Right lobe of liver (tissue), 6 donors: ENCODE data around the gene GPR31. TPM values are rescaled to one million over a fixed set of nuclear protein-coding genes. Genes with fewer than 3 reads are reported as not detected.
A peak's percentile ranks its signal among the peaks of the same experiment; 100 is the strongest.
"Not testable (repeated sequence)": the region's sequence is repeated elsewhere in the genome, so short reads cannot be mapped to it uniquely, and the experiment has no call there.

Experiments used
- ATAC-seq, 4 donors: fragments of 200-7000 bp; cut with Tn5 transposase; one replicate each; pipeline ENCODE4 v1.9.1; 2020; ENCODE audit warnings: mild to moderate bottlenecking in 4 of 4, moderate library complexity in 4 of 4
- DNase-seq, 3 donors: peaks; one replicate each; pipeline ENCODE4 v3.0.0-alpha.2; 2020
- H3K27ac ChIP-seq, 3 donors: fragments of 200-600 bp; one replicate each; pipeline ENCODE4 v1.8.0; 2022
- H3K27me3 ChIP-seq, 2 donors: fragments of 200-600 bp; one replicate each; pipeline ENCODE4 v1.8.0; 2022
- H3K36me3 ChIP-seq, 4 donors: fragments of 200-600 bp; sonication (generic) in 1 of 4; one replicate each; pipeline versions ENCODE4 v1.5.1 to v1.8.0; 2017 to 2022; ENCODE audit warnings: control low read depth in 1 of 4
- H3K4me1 ChIP-seq, 4 donors: fragments of 200-600 bp; sonication (generic) in 1 of 4; one replicate each; pipeline versions ENCODE4 v1.5.1 to v1.8.0; 2017 to 2022; ENCODE audit warnings: control low read depth in 1 of 4
- H3K4me3 ChIP-seq, 3 donors: fragments of 200-600 bp; one replicate each; pipeline ENCODE4 v1.8.0; 2022
- H3K9me3 ChIP-seq, 4 donors: fragments of 200-600 bp; sonication (generic) in 1 of 4; one replicate each; pipeline versions ENCODE4 v1.5.1 to v1.8.0; 2017 to 2022; ENCODE audit warnings: control low read depth in 1 of 4
- POLR2A ChIP-seq: fragments of 450-650 bp; IDR thresholded peaks from one replicate; pipeline ENCODE4 v1.6.1; 2017; ENCODE audit warnings: antibody characterized with exemption, mild to moderate bottlenecking
- WGBS: methylation state at CpG from one replicate; pipeline ENCODE4 v1.1.6; 2018; ENCODE audit warnings: low coverage, low lambda C conversion rate; ENCODE audit not compliant: insufficient coverage; ENCODE audit errors: missing lambda C conversion rate; 5-methylcytosine and 5-hydroxymethylcytosine counted together
- intact Hi-C, 2 donors: fragments of 100-400 bp; cut with DNase I; formaldehyde crosslinking; loops; one replicate each; pipeline versions ENCODE4 v1.11.2 to v1.14.1; 2022
- total RNA-seq, 6 experiments: library from RNA; depleted of rRNA in 2 of 6; stranded (reverse); fragments of >200 nt in 2 of 6; fragmentation: NEBNext Ultra II Directional in 3 of 6; extraction: Animal tissue kit (Norgen Biotek cat#: 25700) in 3 of 6; gene quantifications; one replicate each; pipeline versions ENCODE4 v1.1.0 to v1.2.4, GENCODE V29; 2016 to 2023
- TF ChIP-seq, protein P1 (sequence below), 4 donors: fragments of 200-600 bp in 3 of 4; fragments of 450-650 bp in 1 of 4; IDR thresholded peaks; one replicate each; pipeline versions ENCODE4 v1.5.1 to v1.8.0; 2016 to 2022; ENCODE audit warnings: antibody characterized with exemption in 4 of 4, mild to moderate bottlenecking in 2 of 4
- donor health status: DM: no; HTN: yes; CAD: no.
- donor health status: DM: no; HTN: no; CAD: no.
- donor health status: DM: no; HTN: no; CAD: no.
- donor health status: DM: no; HTN: yes; CAD: no.
- donor health status: DM: no; HTN: yes; CAD: no.

Gene GPR31
- total RNA-seq, 6 experiments from 2014 or later = not detected

DNA sequence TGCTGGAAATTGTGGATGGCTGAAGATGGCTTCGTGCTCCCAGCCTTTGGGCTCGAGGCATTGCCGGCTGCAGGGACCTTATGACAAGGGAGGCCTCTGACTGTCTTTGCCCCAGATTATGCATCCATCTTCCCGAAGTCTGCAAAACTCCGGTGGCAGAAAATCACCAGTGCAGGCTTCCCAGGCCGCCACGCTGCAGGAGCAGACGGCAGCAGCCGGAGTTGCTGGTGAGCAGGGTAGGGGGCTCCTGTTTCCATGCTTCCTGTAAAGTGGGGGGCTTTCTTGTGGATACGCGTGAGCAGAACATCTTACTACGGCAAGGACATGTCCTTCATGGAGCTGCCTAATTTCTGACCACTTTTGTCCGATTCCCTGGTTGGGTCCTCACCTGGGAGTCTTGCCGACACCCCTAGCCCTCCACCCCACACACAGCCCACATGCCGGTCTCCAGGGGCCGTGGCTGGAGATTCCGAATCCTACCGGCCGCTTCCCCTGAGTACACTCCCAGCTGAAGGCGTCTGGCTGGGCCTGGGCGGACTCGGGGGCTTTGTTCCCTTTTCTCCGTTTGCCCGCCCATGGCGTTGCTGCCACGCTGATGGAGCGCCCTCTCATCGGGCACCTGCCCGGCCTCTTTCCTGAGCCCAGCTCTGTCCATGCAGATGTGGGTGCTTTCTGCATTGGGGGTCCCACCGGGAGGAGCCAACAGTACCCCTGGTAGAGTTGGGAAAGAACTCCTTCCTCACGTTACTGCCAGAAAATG, 21.3 kb upstream of the GPR31 start:
- H3K4me3 ChIP-seq, ATAC-seq, DNase-seq, intact Hi-C loops, H3K27ac ChIP-seq, H3K4me1 ChIP-seq, H3K36me3 ChIP-seq, H3K9me3 ChIP-seq, H3K27me3 ChIP-seq: not testable (repeated sequence)
- 90% methylated on average over 12 of the region's 31 CpGs for WGBS

GRCh38 chr6:167177271-167177670, 19.5 kb upstream of the GPR31 start:
- DNase-seq, ATAC-seq, H3K27me3 ChIP-seq, H3K4me3 ChIP-seq, H3K4me1 ChIP-seq, H3K27ac ChIP-seq, H3K9me3 ChIP-seq, H3K36me3 ChIP-seq, intact Hi-C loops: not testable (repeated sequence)
- no CpG with 5 or more reads among the region's 14 CpGs for WGBS

DNA sequence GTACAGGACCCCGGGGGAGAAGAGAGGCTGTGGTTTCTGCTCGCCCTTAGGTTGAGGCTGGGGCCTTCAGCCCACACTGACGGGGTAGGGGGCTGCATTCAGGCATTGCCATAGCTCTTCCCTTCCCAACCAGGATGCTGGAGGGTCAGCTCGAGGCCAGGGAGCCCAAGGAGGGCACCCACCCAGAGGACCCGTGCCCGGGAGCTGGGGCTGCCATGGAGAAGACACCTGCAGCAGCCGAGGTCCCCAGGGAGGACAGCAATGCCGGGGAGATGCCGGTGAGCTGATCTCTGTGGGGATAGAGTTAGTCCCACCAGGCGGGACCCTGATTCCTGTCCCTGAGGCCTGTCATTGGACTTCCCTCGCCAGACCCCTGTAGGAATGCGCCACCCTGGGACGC, 14.2 kb upstream of the GPR31 start:
- ATAC-seq, intact Hi-C loops, H3K36me3 ChIP-seq, H3K27me3 ChIP-seq, DNase-seq, H3K9me3 ChIP-seq, H3K4me1 ChIP-seq, H3K4me3 ChIP-seq, H3K27ac ChIP-seq: not testable (repeated sequence)
- WGBS = 17% methylated on average over 2 of the region's 13 CpGs

- intact Hi-C loops = not testable (repeated sequence)
Measured at GRCh38 chr6:167171300-167171699, 13.5 kb upstream of the GPR31 start.

DNA sequence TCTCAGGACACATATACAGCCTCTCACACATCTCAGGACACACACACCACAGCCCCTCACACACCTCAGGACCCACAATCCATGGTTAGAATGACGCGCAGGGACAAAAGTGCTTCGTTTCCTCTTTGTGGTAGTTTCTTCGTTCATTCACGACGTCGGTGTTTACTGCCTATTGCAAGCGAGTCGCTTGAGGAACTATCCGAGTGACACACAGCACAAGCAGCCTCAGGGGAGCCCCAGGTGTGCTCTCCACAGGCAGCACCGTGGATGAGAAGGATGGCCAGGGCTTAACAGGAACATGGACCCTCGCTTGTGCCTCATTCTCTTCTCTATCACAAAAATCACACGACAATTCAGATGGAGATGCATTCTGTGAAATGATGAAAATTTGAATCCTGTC, 12.1 kb upstream of the GPR31 start:
- H3K4me3 ChIP-seq, ATAC-seq, H3K27ac ChIP-seq, DNase-seq, H3K9me3 ChIP-seq, H3K36me3 ChIP-seq, H3K4me1 ChIP-seq, intact Hi-C loops, H3K27me3 ChIP-seq: not testable (repeated sequence)
- WGBS = 67% methylated on average over 3 of the region's 13 CpGs

More at GRCh38 chr6:167171300-167171699, 13.5 kb upstream of the GPR31 start:
- ATAC-seq, H3K4me1 ChIP-seq, DNase-seq, H3K9me3 ChIP-seq, H3K36me3 ChIP-seq, H3K4me3 ChIP-seq, H3K27me3 ChIP-seq, H3K27ac ChIP-seq: not testable (repeated sequence)
- WGBS = 84% methylated on average over 11 of the region's 11 CpGs

DNA sequence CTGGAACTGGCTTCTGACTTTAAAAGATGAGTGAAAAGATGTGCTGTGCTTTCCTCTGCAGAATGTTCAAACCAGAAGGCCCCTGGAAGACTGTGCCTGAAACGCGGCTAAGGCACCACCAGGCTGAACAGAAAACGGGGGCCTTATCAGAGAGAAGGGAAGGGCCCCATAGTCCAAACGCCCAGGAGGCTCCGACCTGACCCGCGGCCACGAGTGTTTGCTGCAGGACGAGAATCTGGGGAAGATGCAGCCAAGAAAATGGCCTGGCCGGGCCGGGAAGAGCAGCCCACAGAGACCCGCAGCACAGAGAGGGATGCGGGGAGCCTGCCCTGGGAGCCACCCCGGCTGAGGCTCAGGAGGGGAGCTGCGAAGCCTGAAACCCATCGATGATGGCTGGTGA, 10.5 kb upstream of the GPR31 start:
- H3K36me3 ChIP-seq, H3K4me3 ChIP-seq, H3K27ac ChIP-seq, DNase-seq, H3K9me3 ChIP-seq, intact Hi-C loops, H3K4me1 ChIP-seq, H3K27me3 ChIP-seq: not testable (repeated sequence)
- peak in 1 of 4 donors; percentile 25 for ATAC-seq
- whole genome bisulfite sequencing = 85% methylated on average over 12 of the region's 16 CpGs

DNA sequence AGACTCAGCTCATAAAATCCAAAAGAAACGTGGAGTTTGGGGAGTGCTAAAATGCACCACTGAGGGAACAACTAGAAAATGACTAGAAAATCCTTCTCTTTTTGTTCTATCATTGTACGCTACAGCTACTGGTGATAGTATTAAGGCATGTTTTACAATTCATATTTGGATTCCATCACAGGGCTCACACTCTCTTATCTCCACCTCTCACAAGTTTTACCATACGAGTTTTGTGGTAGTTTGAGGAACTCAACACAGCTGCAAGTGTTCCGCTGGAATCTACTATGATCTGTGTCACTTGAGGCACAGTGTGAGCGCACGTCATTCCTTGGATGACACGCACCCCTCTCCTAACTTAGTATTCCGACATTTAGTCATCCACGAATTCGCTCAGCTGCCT, 9.9 kb upstream of the GPR31 start:
- H3K27ac ChIP-seq, H3K9me3 ChIP-seq, H3K36me3 ChIP-seq, ATAC-seq, H3K4me1 ChIP-seq, DNase-seq, intact Hi-C loops, H3K4me3 ChIP-seq, H3K27me3 ChIP-seq: not testable (repeated sequence)
- 66% methylated on average over 3 of the region's 10 CpGs for WGBS

- Histone ChIP-seq H3K4me3 (no peak overlapping the region), H3K9me3 (no peaks in the 10 kb centered on the region), H3K27ac (no peak overlapping the region), H3K4me1 (no peaks in the 10 kb centered on the region), H3K36me3 (no peaks in the 10 kb centered on the region), H3K27me3 (no peaks in the 10 kb centered on the region)
- intact Hi-C loops = no loop called here
- TF ChIP-seq, protein P1, sequence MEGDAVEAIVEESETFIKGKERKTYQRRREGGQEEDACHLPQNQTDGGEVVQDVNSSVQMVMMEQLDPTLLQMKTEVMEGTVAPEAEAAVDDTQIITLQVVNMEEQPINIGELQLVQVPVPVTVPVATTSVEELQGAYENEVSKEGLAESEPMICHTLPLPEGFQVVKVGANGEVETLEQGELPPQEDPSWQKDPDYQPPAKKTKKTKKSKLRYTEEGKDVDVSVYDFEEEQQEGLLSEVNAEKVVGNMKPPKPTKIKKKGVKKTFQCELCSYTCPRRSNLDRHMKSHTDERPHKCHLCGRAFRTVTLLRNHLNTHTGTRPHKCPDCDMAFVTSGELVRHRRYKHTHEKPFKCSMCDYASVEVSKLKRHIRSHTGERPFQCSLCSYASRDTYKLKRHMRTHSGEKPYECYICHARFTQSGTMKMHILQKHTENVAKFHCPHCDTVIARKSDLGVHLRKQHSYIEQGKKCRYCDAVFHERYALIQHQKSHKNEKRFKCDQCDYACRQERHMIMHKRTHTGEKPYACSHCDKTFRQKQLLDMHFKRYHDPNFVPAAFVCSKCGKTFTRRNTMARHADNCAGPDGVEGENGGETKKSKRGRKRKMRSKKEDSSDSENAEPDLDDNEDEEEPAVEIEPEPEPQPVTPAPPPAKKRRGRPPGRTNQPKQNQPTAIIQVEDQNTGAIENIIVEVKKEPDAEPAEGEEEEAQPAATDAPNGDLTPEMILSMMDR (IDR thresholded peaks at IDR 0.05) = no peak
- no peak for TF ChIP-seq POLR2A
- 45% methylated on average over 2 of the region's 2 CpGs for WGBS
- ATAC-seq (peak in 1 of 4 donors; percentile 30), DNase-seq (no peak)
Measured at GRCh38 chr6:167165858-167166471, 8.2 kb upstream of the GPR31 start.
